Measurements from ENCODE around the gene LRRC51. TPM values are rescaled to one million over a fixed set of nuclear protein-coding genes. Genes with fewer than 3 reads are reported as not detected.

The LRRC51 gene
- total RNA-seq, 2 donors from 2014 or later, result 8.0 to 9.5 TPM

- Histone ChIP-seq H3K36me3 (ENCODE audit: control insufficient read depth, insufficient read depth, low read length) (peaks cover 22% of the 10 kb centered on the region), H3K27ac (ENCODE audit: low read depth, low read length) (peak overlapping the region; percentile 27), H3K27me3 (ENCODE audit: control insufficient read depth, insufficient read depth, low read length, poor library complexity, severe bottlenecking) (no peaks in the 10 kb centered on the region), H3K9ac (ENCODE audit: extremely low read depth, low read length, poor library complexity, severe bottlenecking) (no peak overlapping the region), H3K4me1 (ENCODE audit: control insufficient read depth, insufficient read depth, low read length) (peaks cover 20% of the 10 kb centered on the region), H3K9me3 (ENCODE audit: control insufficient read depth, low read length) (no peaks in the 10 kb centered on the region), H3K4me3 (ENCODE audit: low read length) (no peak overlapping the region)
- peaks cover 5% of the 10 kb centered on the region for H3K4me1 Mint-ChIP-seq
- DNase-seq, result no peak
- H3K4me3 Mint-ChIP-seq, result no peak overlapping the region
- peaks cover 23% of the 10 kb centered on the region for H3K36me3 Mint-ChIP-seq (ENCODE audit: low read depth)
- no peaks in the 10 kb centered on the region for H3K9me3 Mint-ChIP-seq
- 80% methylated on average over 2 of the region's 2 CpGs; no CpG with 5 or more reads in 1 of the 2 experiments for WGBS, 2 experiments (ENCODE audit: insufficient coverage in 1 of 2, insufficient read length in 1 of 2)
- no peaks in the 10 kb centered on the region for H3K27me3 Mint-ChIP-seq (ENCODE audit: insufficient read depth)
- TF ChIP-seq CTCF (conservative IDR thresholded peaks at IDR 0.05), result no peak
- no peak overlapping the region for H3K27ac Mint-ChIP-seq
These were observed 42.2 kb upstream of the LRRC51 start for GRCh38 chr11:72038491-72038890.

GRCh38 chr11:72039031-72039855 lies 41.4 kb upstream of the LRRC51 start:
- DNase-seq, result no peak
- Histone ChIP-seq H3K9ac (ENCODE audit: extremely low read depth, low read length, poor library complexity, severe bottlenecking) (no peak overlapping the region), H3K27ac (ENCODE audit: low read depth, low read length) (peak overlapping the region; percentile 28), H3K4me1 (ENCODE audit: control insufficient read depth, insufficient read depth, low read length) (peaks cover 20% of the 10 kb centered on the region), H3K36me3 (ENCODE audit: control insufficient read depth, insufficient read depth, low read length) (peaks cover 15% of the 10 kb centered on the region), H3K9me3 (ENCODE audit: control insufficient read depth, low read length) (no peaks in the 10 kb centered on the region), H3K27me3 (ENCODE audit: control insufficient read depth, insufficient read depth, low read length, poor library complexity, severe bottlenecking) (no peaks in the 10 kb centered on the region), H3K4me3 (ENCODE audit: low read length) (peak overlapping the region; percentile 88)
- H3K36me3 Mint-ChIP-seq (ENCODE audit: low read depth), result peaks cover 16% of the 10 kb centered on the region
- H3K27ac Mint-ChIP-seq, result no peak overlapping the region
- peaks cover 5% of the 10 kb centered on the region for H3K4me1 Mint-ChIP-seq
- no peaks in the 10 kb centered on the region for H3K9me3 Mint-ChIP-seq
- H3K27me3 Mint-ChIP-seq (ENCODE audit: insufficient read depth), result no peaks in the 10 kb centered on the region
- no peak overlapping the region for H3K4me3 Mint-ChIP-seq
- 81 to 85% methylated on average over 5 of the region's 5 CpGs for whole genome bisulfite sequencing, 2 experiments (ENCODE audit: insufficient coverage in 1 of 2, insufficient read length in 1 of 2)
- no peak for TF ChIP-seq CTCF (conservative IDR thresholded peaks at IDR 0.05)

GRCh38 chr11:72039856-72040401 lies 40.7 kb upstream of the LRRC51 start:
- Histone ChIP-seq H3K36me3 (ENCODE audit: control insufficient read depth, insufficient read depth, low read length) (peaks cover 13% of the 10 kb centered on the region), H3K27ac (ENCODE audit: low read depth, low read length) (peak overlapping the region; percentile 98), H3K9me3 (ENCODE audit: control insufficient read depth, low read length) (no peaks in the 10 kb centered on the region), H3K4me3 (ENCODE audit: low read length) (peak overlapping the region; percentile 88), H3K27me3 (ENCODE audit: control insufficient read depth, insufficient read depth, low read length, poor library complexity, severe bottlenecking) (no peaks in the 10 kb centered on the region), H3K9ac (ENCODE audit: extremely low read depth, low read length, poor library complexity, severe bottlenecking) (peak overlapping the region; percentile 65), H3K4me1 (ENCODE audit: control insufficient read depth, insufficient read depth, low read length) (peaks cover 20% of the 10 kb centered on the region)
- H3K4me3 Mint-ChIP-seq, result no peak overlapping the region
- H3K36me3 Mint-ChIP-seq (ENCODE audit: low read depth), result peaks cover 14% of the 10 kb centered on the region
- no peak for TF ChIP-seq CTCF (conservative IDR thresholded peaks at IDR 0.05)
- no peaks in the 10 kb centered on the region for H3K27me3 Mint-ChIP-seq (ENCODE audit: insufficient read depth)
- no peak for DNase-seq
- no peak overlapping the region for H3K27ac Mint-ChIP-seq
- WGBS, 2 experiments (ENCODE audit: insufficient coverage in 1 of 2, insufficient read length in 1 of 2), result 71 to 84% methylated on average over 5 to 6 of the region's 6 CpGs
- H3K9me3 Mint-ChIP-seq, result no peaks in the 10 kb centered on the region
- peaks cover 7% of the 10 kb centered on the region for H3K4me1 Mint-ChIP-seq

Data from endodermal cell (in vitro differentiated cells).